ENCODE measurements around the gene FBXO45. TPM values are rescaled to one million over a fixed set of nuclear protein-coding genes. Genes with fewer than 3 reads are reported as not detected.
"Not testable (repeated sequence)": the region's sequence is repeated elsewhere in the genome, so short reads cannot be mapped to it uniquely, and the experiment has no call there.

The FBXO45 gene
- total RNA-seq, 2 donors from 2014 or later, result 2.0 to 9.7 TPM

- Histone ChIP-seq H3K36me3 (no peaks in the 10 kb centered on the region), H3K4me3 (no peak overlapping the region), H3K27me3 (replicated peaks; ENCODE audit: insufficient read depth) (no peaks in the 10 kb centered on the region), H3K9me3 (no peaks in the 10 kb centered on the region), H3K27ac (no peak overlapping the region), H3K4me1 (ENCODE audit: control insufficient read depth in 1 of 2, low read depth in 2 of 2) (no peaks in the 10 kb centered on the region)
- peak; percentile 56 for TF ChIP-seq CTCF (IDR thresholded peaks at IDR 0.05)
- no peak for DNase-seq (ENCODE audit: low spot score)
- ATAC-seq (ENCODE audit: insufficient number of reproducible peaks, low FRiP score, low read depth), result no peak
Observed at GRCh38 chr3:196537319-196537984, 31.0 kb upstream of the FBXO45 start.

DNA sequence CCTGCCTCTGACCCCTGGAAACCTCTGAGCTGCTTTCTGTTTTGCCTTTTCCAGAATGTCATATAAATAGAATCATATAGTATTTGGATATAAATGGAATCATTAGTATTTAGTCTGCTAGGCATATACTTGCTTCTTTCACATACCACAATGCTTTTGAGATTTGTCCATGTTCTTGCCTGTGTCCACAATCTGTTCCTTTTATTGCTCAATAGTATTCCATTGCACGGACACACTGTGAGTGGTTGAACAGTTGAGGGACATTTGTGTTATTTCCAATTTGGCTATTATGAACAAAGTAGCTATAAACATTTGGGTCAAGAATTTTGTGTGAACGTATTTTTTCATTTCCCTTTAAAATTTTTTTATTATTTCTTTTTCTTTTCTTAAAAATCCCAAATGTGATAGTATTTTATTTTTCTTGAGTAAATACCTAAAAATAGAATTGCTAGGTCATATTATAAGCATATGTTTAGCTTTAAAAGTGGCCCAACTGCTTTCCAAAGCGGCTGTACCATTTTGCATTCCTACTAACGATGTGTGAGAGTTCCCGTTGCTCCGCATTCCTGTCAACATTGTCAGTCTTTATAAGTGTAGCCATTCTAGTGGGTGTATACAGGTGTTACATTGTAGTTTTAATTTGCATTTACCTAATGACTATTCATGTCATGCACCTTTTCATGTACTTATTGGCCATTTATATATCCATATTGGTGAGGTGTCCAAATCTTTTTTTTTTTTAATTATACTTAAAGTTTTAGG lies 26.6 kb upstream of the FBXO45 start:
- no peak for TF ChIP-seq CTCF (IDR thresholded peaks at IDR 0.05)
- H3K4me1 ChIP-seq (ENCODE audit: control insufficient read depth in 1 of 2, low read depth in 2 of 2), result no peaks in the 10 kb centered on the region
- DNase-seq (ENCODE audit: low spot score) (no peak), ATAC-seq (ENCODE audit: insufficient number of reproducible peaks, low FRiP score, low read depth) (no peak)
- no peak overlapping the region for H3K27ac ChIP-seq
- H3K9me3 ChIP-seq, result no peaks in the 10 kb centered on the region
- no peak overlapping the region for H3K4me3 ChIP-seq
- H3K36me3 ChIP-seq, result no peaks in the 10 kb centered on the region
- no peaks in the 10 kb centered on the region for H3K27me3 ChIP-seq (replicated peaks; ENCODE audit: insufficient read depth)

- DNase-seq (ENCODE audit: low spot score), result no peak
- Histone ChIP-seq H3K4me1 (ENCODE audit: control insufficient read depth in 1 of 2, low read depth in 2 of 2) (no peaks in the 10 kb centered on the region), H3K4me3 (no peak overlapping the region), H3K36me3 (no peaks in the 10 kb centered on the region), H3K9me3 (no peaks in the 10 kb centered on the region), H3K27me3 (replicated peaks; ENCODE audit: insufficient read depth) (no peaks in the 10 kb centered on the region), H3K27ac (no peak overlapping the region)
- TF ChIP-seq CTCF (IDR thresholded peaks at IDR 0.05), result no peak
- ATAC-seq (ENCODE audit: insufficient number of reproducible peaks, low FRiP score, low read depth), result no peak
Observed at GRCh38 chr3:196544491-196544992, 23.9 kb upstream of the FBXO45 start.

DNA sequence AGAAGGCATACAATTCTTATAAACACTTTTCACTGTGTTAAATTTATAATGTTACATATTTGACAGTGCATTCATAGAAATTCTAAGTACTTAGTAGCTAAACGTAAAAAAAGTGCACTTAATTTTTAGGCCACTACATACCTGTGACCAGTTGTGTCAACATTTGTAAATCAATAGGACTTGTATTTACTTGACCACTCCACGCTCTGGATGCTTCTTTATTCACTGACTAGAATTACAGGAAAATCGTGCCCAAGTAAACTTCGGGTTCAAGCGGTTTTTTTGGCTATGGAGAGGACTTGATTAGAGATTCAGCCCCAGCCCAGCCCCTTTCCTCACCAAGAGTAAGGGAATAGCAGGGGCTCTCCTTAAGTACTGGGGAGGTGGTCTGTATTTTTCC lies 21.9 kb upstream of the FBXO45 start:
- H3K27me3 ChIP-seq (replicated peaks; ENCODE audit: insufficient read depth), result no peaks in the 10 kb centered on the region
- ATAC-seq (ENCODE audit: insufficient number of reproducible peaks, low FRiP score, low read depth) (no peak), DNase-seq (ENCODE audit: low spot score) (no peak)
- no peak overlapping the region for H3K4me3 ChIP-seq
- H3K36me3 ChIP-seq, result no peaks in the 10 kb centered on the region
- no peak overlapping the region for H3K27ac ChIP-seq
- no peaks in the 10 kb centered on the region for H3K9me3 ChIP-seq
- no peaks in the 10 kb centered on the region for H3K4me1 ChIP-seq (ENCODE audit: control insufficient read depth in 1 of 2, low read depth in 2 of 2)
- no peak for TF ChIP-seq CTCF (IDR thresholded peaks at IDR 0.05)

DNA sequence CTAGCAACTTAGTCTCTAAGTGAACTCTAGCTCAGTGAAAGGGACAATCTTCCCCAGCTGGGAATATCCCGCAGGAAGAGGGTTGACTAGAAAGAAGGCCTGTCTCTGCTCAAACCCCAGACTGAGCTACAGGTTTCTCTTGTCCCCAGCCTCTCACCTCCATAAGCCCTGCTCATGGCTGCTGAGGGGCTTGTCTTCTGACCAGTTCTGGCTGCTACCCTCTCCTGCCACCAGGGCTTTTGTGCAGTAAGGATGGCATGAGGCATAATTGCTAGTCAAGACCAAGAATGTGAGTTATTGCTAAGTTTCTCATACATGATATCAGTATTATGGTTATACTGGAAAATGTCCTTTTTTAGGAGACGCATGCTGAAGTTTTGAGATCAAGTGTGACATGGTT lies 21.4 kb upstream of the FBXO45 start:
- DNase-seq (ENCODE audit: low spot score) (no peak), ATAC-seq (ENCODE audit: insufficient number of reproducible peaks, low FRiP score, low read depth) (no peak)
- Histone ChIP-seq H3K4me3 (no peak overlapping the region), H3K27me3 (replicated peaks; ENCODE audit: insufficient read depth) (no peaks in the 10 kb centered on the region), H3K9me3 (no peaks in the 10 kb centered on the region), H3K27ac (no peak overlapping the region), H3K4me1 (ENCODE audit: control insufficient read depth in 1 of 2, low read depth in 2 of 2) (no peaks in the 10 kb centered on the region), H3K36me3 (no peaks in the 10 kb centered on the region)
- no peak for TF ChIP-seq CTCF (IDR thresholded peaks at IDR 0.05)

- H3K27ac ChIP-seq; H3K9me3 ChIP-seq; DNase-seq (ENCODE audit: low spot score); H3K4me3 ChIP-seq; ATAC-seq (ENCODE audit: insufficient number of reproducible peaks, low FRiP score, low read depth); H3K27me3 ChIP-seq (replicated peaks; ENCODE audit: insufficient read depth); H3K36me3 ChIP-seq; H3K4me1 ChIP-seq (ENCODE audit: control insufficient read depth in 1 of 2, low read depth in 2 of 2): not testable (repeated sequence)
Observed at GRCh38 chr3:196549312-196549711, 19.1 kb upstream of the FBXO45 start.

GRCh38 chr3:196550172-196550571 lies 18.3 kb upstream of the FBXO45 start:
- H3K4me1 ChIP-seq (ENCODE audit: control insufficient read depth in 1 of 2, low read depth in 2 of 2); ATAC-seq (ENCODE audit: insufficient number of reproducible peaks, low FRiP score, low read depth); H3K4me3 ChIP-seq; H3K36me3 ChIP-seq; H3K27me3 ChIP-seq (replicated peaks; ENCODE audit: insufficient read depth); H3K27ac ChIP-seq; H3K9me3 ChIP-seq; DNase-seq (ENCODE audit: low spot score): not testable (repeated sequence)
